PC-3 (cell line): ENCODE results near the gene CELSR2. TPM values are rescaled to one million over a fixed set of nuclear protein-coding genes. Genes with fewer than 3 reads are reported as not detected.

Experiments
- ATAC-seq: fragments of 200-7000 bp; cut with Tn5 transposase; 2 replicates; pipeline ENCODE4 v1.9.1; 2020; ENCODE audit warnings: mild to moderate bottlenecking, moderate library complexity
- BruUV-seq: library from RNA; stranded (reverse); fragments of 400-500 nt; replicated peaks from 2 replicates; lab custom pipeline; 2021; lab: Mats Ljungman, UMichigan
- CTCF ChIA-PET: fragments of 300-600 bp; sonication (Branson Sonifier 250); formaldehyde crosslinking; loops from one replicate; lab custom pipeline; 2022; ENCODE audit warnings: antibody characterized with exemption; lab: Charles Lee
- POLR2A ChIA-PET: fragments of 300-600 bp; sonication (Branson Sonifier 250); formaldehyde crosslinking; loops from one replicate; lab custom pipeline; 2022; ENCODE audit warnings: antibody characterized with exemption; ENCODE audit not compliant: unreplicated experiment; lab: Charles Lee
- DNase-seq: peaks from one replicate; pipeline ENCODE4 v3.0.0-alpha.2; 2015
- H2AFZ ChIP-seq: fragments of 300-600 bp; sonication (generic); 2 replicates; pipeline ENCODE4 v1.6.0; 2016; ENCODE audit warnings: antibody characterized with exemption, low read length
- H3F3A ChIP-seq: fragments of 300-600 bp; sonication (generic); one replicate; pipeline ENCODE4 v1.6.0; 2017; ENCODE audit warnings: antibody characterized with exemption, low read length, control low read depth, mild to moderate bottlenecking; ENCODE audit not compliant: unreplicated experiment
- H3K27ac ChIP-seq: fragments of 300-600 bp; sonication (generic); 2 replicates; pipeline ENCODE4 v1.5.1; 2016; ENCODE audit warnings: mild to moderate bottlenecking, low read length
- H3K27me3 ChIP-seq: fragments of 300-600 bp; sonication (generic); 2 replicates; pipeline ENCODE4 v1.6.1; 2016; ENCODE audit warnings: low read length, mixed read lengths
- H3K36me3 ChIP-seq: fragments of 300-600 bp; sonication (generic); 2 replicates; pipeline ENCODE4 v1.6.1; 2016; ENCODE audit warnings: low read depth, mixed run types, low read length, mixed read lengths
- H3K4me1 ChIP-seq: fragments of 300-600 bp; sonication (generic); 2 replicates; pipeline ENCODE4 v1.5.1; 2016; ENCODE audit warnings: low read length; ENCODE audit not compliant: insufficient read depth
- H3K4me2 ChIP-seq: fragments of 300-600 bp; sonication (generic); 2 replicates; pipeline ENCODE4 v1.6.0; 2016; ENCODE audit warnings: low read length
- H3K4me3 ChIP-seq: fragments of 300-600 bp; sonication (generic); 2 replicates; pipeline ENCODE4 v1.5.1; 2016; ENCODE audit warnings: mild to moderate bottlenecking, low read length, mixed read lengths
- H3K79me2 ChIP-seq: fragments of 300-600 bp; sonication (generic); 2 replicates; pipeline ENCODE4 v1.6.1; 2017; ENCODE audit warnings: low read length, mixed read lengths
- H3K9ac ChIP-seq: fragments of 300-600 bp; sonication (generic); 2 replicates; pipeline ENCODE4 v1.6.0; 2016; ENCODE audit warnings: mild to moderate bottlenecking, low read length
- H3K9me2 ChIP-seq: fragments of 300-600 bp; sonication (generic); replicated peaks from 2 replicates; pipeline ENCODE4 v1.6.1; 2016; ENCODE audit warnings: mixed run types, low read length, mixed read lengths
- H3K9me3 ChIP-seq: fragments of 300-600 bp; sonication (generic); 2 replicates; pipeline ENCODE4 v1.6.1; 2016; ENCODE audit warnings: low read length, mixed read lengths
- H4K20me1 ChIP-seq: fragments of 300-600 bp; sonication (generic); 2 replicates; pipeline ENCODE4 v1.6.1; 2016; ENCODE audit warnings: low read length, mixed read lengths
- CTCF ChIP-seq: fragments of 300-600 bp; sonication (generic); conservative IDR thresholded peaks from 2 replicates; pipeline ENCODE4 v1.5.1; 2017; ENCODE audit warnings: antibody characterized with exemption, low read depth, mild to moderate bottlenecking, low read length
- EZH2 ChIP-seq: fragments of 300-600 bp; sonication (generic); IDR thresholded peaks from one replicate; pipeline ENCODE4 v1.6.1; 2017; ENCODE audit warnings: antibody characterized with exemption, mild to moderate bottlenecking, low read length; ENCODE audit not compliant: unreplicated experiment
- EZH2phosphoT487 ChIP-seq: fragments of 300-600 bp; sonication (generic); IDR thresholded peaks from 2 replicates; pipeline ENCODE4 v1.6.1; 2018; ENCODE audit warnings: mild to moderate bottlenecking, antibody characterized with exemption, low read length, borderline replicate concordance
- intact Hi-C: fragments of 100-400 bp; cut with micrococcal nuclease; formaldehyde crosslinking; loops from 2 replicates; pipeline ENCODE4 v1.9.0; 2023
- total RNA-seq: library from RNA; depleted of rRNA; stranded (reverse); fragments of >200 nt; gene quantifications from 2 replicates; pipeline ENCODE4 v1.2.3, GENCODE V29; 2014

CELSR2 gene
- total RNA-seq, 1 experiment from 2014 or later = 3.6 TPM

DNA sequence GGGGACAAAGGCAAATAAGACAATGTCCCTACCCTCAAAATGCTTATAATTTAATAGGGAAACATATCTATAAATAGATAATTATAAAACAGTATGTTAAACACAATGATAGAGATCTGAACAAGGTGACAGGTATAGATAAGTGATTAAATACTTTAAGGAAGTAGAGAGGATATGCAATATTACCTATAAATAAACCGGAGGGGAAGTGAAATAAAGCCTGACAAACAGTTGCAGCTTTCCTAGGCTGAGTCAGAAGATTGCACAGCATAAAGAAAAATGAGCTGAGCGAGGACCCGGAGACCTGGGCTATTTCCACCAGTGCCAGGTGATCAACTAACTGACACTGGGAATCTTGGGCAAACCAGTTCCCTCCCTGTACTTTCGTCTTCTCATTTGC, 45.1 kb downstream of the CELSR2 start:
- no peaks in the 10 kb centered on the region for H3K9me2 ChIP-seq
- no peaks in the 10 kb centered on the region; the same call in 1 of the 2 replicates for H3K4me1 ChIP-seq
- ChIA-PET CTCF (no interaction called here), POLR2A (no interaction called here)
- intact Hi-C loops = no loop called here
- H2AFZ ChIP-seq = no peak overlapping the region
- no peaks in the 10 kb centered on the region for H3K9me3 ChIP-seq
- H3K27me3 ChIP-seq = no peaks in the 10 kb centered on the region
- DNase-seq (no peak), ATAC-seq (no peak)
- H3K4me2 ChIP-seq = no peak overlapping the region
- H3F3A ChIP-seq = no peaks in the 10 kb centered on the region
- no peak for TF ChIP-seq EZH2phosphoT487
- TF ChIP-seq CTCF = no peak
- TF ChIP-seq EZH2 = no peak
- no peaks in the 10 kb centered on the region for H4K20me1 ChIP-seq
- H3K27ac ChIP-seq = no peak overlapping the region
- BruUV-seq = no TSS peak
- no peaks in the 10 kb centered on the region for H3K36me3 ChIP-seq
- H3K79me2 ChIP-seq = no peaks in the 10 kb centered on the region
- H3K4me3 ChIP-seq = no peak overlapping the region
- H3K9ac ChIP-seq = no peak overlapping the region

DNA sequence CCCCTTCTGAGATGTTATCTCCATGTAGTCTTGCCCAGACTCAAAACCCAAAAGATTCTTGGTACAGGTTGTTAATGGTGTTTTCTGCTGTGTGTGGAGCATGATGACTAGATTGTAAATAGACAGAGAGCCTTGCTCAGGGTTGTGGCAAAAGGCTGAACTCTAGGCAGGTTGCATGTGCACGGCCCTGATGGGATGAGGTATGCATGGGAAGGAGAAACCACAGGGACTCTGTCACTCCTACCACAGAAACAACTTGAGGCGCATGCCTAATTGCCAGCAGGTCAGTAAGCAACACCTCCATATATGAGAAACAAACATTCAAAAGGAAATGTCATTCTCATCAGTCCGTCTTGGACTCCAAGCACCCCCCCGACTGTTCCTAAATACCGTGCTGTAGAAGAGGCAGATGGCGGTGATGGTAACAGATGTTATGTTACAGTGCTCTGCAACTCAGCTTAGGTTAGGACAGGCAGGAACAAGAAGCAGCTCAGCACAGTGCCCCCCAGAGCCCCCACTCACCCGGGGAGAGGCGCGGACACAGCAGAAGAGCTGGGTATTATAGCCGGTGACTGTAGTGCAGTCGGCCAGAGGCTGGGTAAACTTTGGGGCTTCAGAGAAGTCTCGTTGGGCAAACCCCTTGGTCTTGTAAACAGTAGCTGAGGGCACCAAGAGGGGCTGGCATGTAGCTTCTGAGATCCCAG, 46.5 kb downstream of the CELSR2 start:
- Histone ChIP-seq H3K79me2 (no peaks in the 10 kb centered on the region), H3K27ac (no peak overlapping the region), H3K36me3 (no peaks in the 10 kb centered on the region), H3K4me3 (no peak overlapping the region), H4K20me1 (no peaks in the 10 kb centered on the region), H3K9ac (no peak overlapping the region), H2AFZ (no peak overlapping the region), H3K9me3 (no peaks in the 10 kb centered on the region), H3K27me3 (no peaks in the 10 kb centered on the region), H3K9me2 (no peaks in the 10 kb centered on the region), H3K4me2 (no peak overlapping the region), H3F3A (no peaks in the 10 kb centered on the region), H3K4me1 (no peaks in the 10 kb centered on the region; the same call in 1 of the 2 replicates)
- intact Hi-C loops = no loop called here
- POLR2A ChIA-PET = no interaction called here
- ATAC-seq (no peak), DNase-seq (no peak)
- CTCF ChIA-PET = interaction anchor here (0.6 kb wide), 1 partner anchor 860 kb away, joined by 5 read pairs; no protein-coding TSS in a partner anchor
- TF ChIP-seq EZH2phosphoT487 (no peak), EZH2 (no peak), CTCF (no peak)
- no TSS peak for BruUV-seq

- no peak overlapping the region for H3K4me2 ChIP-seq
- DNase-seq = no peak
- no TSS peak for BruUV-seq
- H3K4me3 ChIP-seq = no peak overlapping the region
- ChIA-PET CTCF (interaction anchor here (0.6 kb wide), 1 partner anchor 859 kb away, joined by 5 read pairs; no protein-coding TSS in a partner anchor), POLR2A (no interaction called here)
- no peaks in the 10 kb centered on the region for H3K36me3 ChIP-seq
- H3K9me3 ChIP-seq = no peaks in the 10 kb centered on the region
- no peaks in the 10 kb centered on the region for H3K27me3 ChIP-seq
- no peak overlapping the region for H3K9ac ChIP-seq
- no peaks in the 10 kb centered on the region for H3K9me2 ChIP-seq
- no peak overlapping the region for H3K27ac ChIP-seq
- no peaks in the 10 kb centered on the region for H3F3A ChIP-seq
- H3K4me1 ChIP-seq = no peaks in the 10 kb centered on the region; the same call in 1 of the 2 replicates
- no peak for TF ChIP-seq CTCF
- no peaks in the 10 kb centered on the region for H3K79me2 ChIP-seq
- no peak overlapping the region for H2AFZ ChIP-seq
- no peak for ATAC-seq
- intact Hi-C loops = no loop called here
- H4K20me1 ChIP-seq = no peaks in the 10 kb centered on the region
Measured at GRCh38 chr1:109296782-109297181, 47.4 kb downstream of the CELSR2 start.
